ENCODE results near the gene SSTR3.
"Not testable (repeated sequence)": the region's sequence is repeated elsewhere in the genome, so short reads cannot be mapped to it uniquely, and the experiment has no call there.

Gene SSTR3

DNA sequence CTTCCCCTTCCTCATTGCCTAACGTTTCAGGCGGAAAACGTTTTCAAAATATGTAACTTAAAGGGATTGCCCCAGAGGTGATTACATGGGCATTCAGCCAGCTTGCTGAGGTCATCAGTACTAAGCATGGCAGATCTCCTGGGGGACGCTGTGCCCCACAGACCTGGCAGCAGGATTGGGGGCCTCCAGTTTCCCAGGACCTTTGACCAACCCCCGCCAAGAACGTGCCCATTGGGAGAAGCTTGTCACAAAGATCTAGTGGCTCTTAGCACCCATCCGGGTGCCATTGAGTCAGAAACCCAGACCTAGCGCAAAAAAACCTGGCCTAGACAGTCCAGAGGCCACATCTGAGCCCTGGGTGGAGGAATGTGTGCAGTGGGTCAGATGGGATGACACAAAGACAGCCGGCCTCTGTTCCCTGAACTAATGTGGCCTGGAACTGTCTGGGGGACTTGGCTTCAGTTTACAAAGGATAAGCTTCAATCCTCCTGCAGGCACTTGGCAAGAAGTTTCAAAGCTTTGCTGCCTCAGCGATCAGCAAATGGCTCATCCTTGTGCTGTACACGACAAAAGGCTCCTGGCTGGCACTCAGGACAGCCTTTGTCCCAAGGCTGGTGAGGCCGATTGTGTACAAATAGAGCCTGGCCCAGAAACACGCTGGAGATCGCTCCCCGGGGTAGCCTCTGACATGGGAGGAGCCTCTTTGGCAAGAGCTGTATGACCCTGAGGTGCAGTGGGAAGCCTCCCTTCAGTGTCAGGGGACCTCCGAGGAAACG, 33.7 kb downstream of the SSTR3 start:
- no peak overlapping the region for H3K9ac ChIP-seq (ENCODE audit: low read length)
- no peaks in the 10 kb centered on the region for H3K9me3 ChIP-seq (ENCODE audit: low read length)
- H3K4me1 ChIP-seq (ENCODE audit: insufficient read depth, low read length): peaks cover 33% of the 10 kb centered on the region
- no peak overlapping the region for H3K4me3 ChIP-seq (ENCODE audit: low read depth in 1 of 2, low read length in 2 of 2)
- H3K27me3 ChIP-seq (ENCODE audit: control insufficient read depth in 1 of 2, insufficient read depth in 2 of 2, low read length in 2 of 2): no peaks in the 10 kb centered on the region
- H3K27ac ChIP-seq (ENCODE audit: low read depth, low read length): no peak overlapping the region
- H3K36me3 ChIP-seq (ENCODE audit: insufficient read depth, low read length): no peaks in the 10 kb centered on the region

DNA sequence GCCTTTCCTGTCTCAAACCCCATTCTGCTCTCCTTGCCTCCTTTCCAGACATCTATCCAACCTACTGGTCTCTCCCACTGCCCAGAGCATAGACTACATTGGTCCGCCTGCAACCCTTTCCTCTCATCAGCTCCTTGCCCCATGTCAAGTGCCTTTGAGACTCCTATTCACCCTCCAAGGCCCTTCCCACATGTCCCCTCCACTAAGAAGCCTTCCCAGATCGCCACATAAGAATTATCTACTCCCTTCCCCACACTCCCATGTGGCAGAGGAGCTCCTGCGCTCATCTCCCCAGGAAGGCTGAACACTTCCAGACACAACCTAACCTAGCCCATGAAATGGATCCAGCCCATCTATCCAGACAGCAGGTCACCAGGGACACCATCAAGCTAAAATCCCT, 34.5 kb downstream of the SSTR3 start:
- Histone ChIP-seq H3K27me3 (ENCODE audit: control insufficient read depth in 1 of 2, insufficient read depth in 2 of 2, low read length in 2 of 2) (no peaks in the 10 kb centered on the region), H3K9me3 (ENCODE audit: low read length) (no peaks in the 10 kb centered on the region), H3K27ac (ENCODE audit: low read depth, low read length) (no peak overlapping the region), H3K36me3 (ENCODE audit: insufficient read depth, low read length) (no peaks in the 10 kb centered on the region), H3K9ac (ENCODE audit: low read length) (no peak overlapping the region), H3K4me1 (ENCODE audit: insufficient read depth, low read length) (peaks cover 33% of the 10 kb centered on the region), H3K4me3 (ENCODE audit: low read depth in 1 of 2, low read length in 2 of 2) (no peak overlapping the region)

DNA sequence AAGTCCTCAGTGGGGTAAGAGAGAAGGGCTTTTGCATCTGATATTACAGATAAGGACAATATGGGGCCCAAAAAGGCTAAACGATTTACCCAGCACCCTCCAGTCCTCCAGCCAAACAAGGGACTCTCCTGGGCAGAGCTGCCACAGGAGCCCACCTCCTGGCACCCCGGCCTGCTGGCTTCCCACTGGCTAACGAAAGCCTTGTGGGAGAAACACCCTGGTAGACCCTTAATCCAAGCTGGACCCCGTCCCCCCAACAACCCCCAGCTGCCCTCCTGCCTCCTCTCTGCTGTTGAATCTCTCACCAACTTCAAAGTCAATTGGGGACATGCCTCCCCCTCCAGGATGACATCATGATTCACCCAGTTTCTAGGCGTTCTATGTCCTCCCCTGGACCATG, 35.1 kb downstream of the SSTR3 start:
- Histone ChIP-seq H3K36me3 (ENCODE audit: insufficient read depth, low read length) (no peaks in the 10 kb centered on the region), H3K4me1 (ENCODE audit: insufficient read depth, low read length) (peaks cover 33% of the 10 kb centered on the region), H3K9me3 (ENCODE audit: low read length) (no peaks in the 10 kb centered on the region), H3K27ac (ENCODE audit: low read depth, low read length) (no peak overlapping the region), H3K4me3 (ENCODE audit: low read depth in 1 of 2, low read length in 2 of 2) (no peak overlapping the region), H3K27me3 (ENCODE audit: control insufficient read depth in 1 of 2, insufficient read depth in 2 of 2, low read length in 2 of 2) (no peaks in the 10 kb centered on the region), H3K9ac (ENCODE audit: low read length) (no peak overlapping the region)

GRCh38 chr22:37176464-37177061, 35.7 kb downstream of the SSTR3 start:
- Histone ChIP-seq H3K36me3 (ENCODE audit: insufficient read depth, low read length) (no peaks in the 10 kb centered on the region), H3K9ac (ENCODE audit: low read length) (no peak overlapping the region), H3K9me3 (ENCODE audit: low read length) (no peaks in the 10 kb centered on the region), H3K4me3 (ENCODE audit: low read depth in 1 of 2, low read length in 2 of 2) (peak overlapping the region; percentile 8 to 12), H3K27me3 (ENCODE audit: control insufficient read depth in 1 of 2, insufficient read depth in 2 of 2, low read length in 2 of 2) (no peaks in the 10 kb centered on the region), H3K4me1 (ENCODE audit: insufficient read depth, low read length) (peaks cover 33% of the 10 kb centered on the region), H3K27ac (ENCODE audit: low read depth, low read length) (no peak overlapping the region)

DNA sequence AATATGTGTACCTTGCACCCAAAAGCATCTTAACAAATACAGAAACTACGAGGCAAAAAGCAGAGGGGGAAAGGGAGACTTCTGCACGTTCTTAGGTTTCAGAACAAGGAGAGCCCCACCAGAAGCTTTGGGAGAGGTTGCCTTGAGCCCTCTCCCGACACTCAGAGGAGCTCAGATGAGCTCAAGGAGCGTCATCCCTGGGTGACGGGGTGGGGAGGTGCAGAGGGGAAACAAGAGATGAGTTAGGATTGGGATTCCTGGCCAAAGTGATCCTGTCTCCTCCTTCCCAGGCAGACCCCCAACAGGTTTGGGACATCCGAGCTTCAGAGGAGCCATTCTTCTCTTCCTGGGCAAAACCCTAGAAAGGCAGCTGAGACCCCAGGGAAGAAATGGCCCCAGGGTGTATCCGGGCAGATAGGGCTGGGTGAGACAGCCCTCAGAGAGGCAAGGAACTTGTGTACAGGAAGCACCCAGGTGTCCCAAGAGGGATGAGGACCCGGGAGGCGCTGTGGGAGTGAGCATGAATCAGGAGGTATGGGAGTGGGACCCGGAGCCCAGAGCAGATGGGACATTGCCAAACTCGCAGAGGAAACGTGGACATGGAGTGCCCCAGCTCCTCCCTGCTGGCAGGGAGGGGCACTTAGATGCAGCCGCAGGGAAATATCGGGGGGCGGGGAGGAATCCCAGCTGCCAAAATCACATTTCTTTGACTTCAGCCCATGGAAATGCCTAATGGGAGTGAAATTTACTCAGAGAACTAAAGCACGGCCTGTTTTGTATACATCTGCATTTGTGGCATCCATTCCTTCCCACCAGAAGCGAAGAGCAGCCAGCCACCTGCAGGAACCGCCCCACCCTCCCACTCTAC, 36.6 kb downstream of the SSTR3 start:
- no peak overlapping the region for H3K27ac ChIP-seq (ENCODE audit: low read depth, low read length)
- H3K9me3 ChIP-seq (ENCODE audit: low read length): no peaks in the 10 kb centered on the region
- no peaks in the 10 kb centered on the region for H3K36me3 ChIP-seq (ENCODE audit: insufficient read depth, low read length)
- H3K27me3 ChIP-seq (ENCODE audit: control insufficient read depth in 1 of 2, insufficient read depth in 2 of 2, low read length in 2 of 2): no peaks in the 10 kb centered on the region
- H3K9ac ChIP-seq (ENCODE audit: low read length): no peak overlapping the region
- H3K4me1 ChIP-seq (ENCODE audit: insufficient read depth, low read length): peaks cover 33% of the 10 kb centered on the region
- peak overlapping the region in 1 of 2 donors; percentile 12 for H3K4me3 ChIP-seq (ENCODE audit: low read depth in 1 of 2, low read length in 2 of 2)

DNA sequence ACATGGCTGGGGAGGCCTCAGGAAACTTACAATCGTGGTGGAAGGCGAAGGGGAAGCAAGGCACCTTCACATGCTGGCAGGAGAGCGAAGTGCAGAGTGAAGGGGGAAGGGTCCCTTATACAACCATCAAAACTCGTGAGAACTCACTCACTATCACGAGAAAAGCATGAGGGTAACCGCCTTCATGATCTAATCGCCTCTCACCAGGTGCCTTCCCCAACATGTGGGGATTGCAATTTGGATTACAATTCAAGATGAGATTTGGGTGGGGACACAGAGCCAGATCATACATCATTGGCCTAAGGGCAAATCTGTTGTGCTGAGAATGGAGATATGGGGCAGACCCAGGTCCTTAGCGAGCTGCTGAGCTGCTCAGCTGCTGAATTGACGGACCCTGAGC, 37.3 kb downstream of the SSTR3 start:
- no peak overlapping the region for H3K9ac ChIP-seq (ENCODE audit: low read length)
- no peak overlapping the region for H3K27ac ChIP-seq (ENCODE audit: low read depth, low read length)
- H3K27me3 ChIP-seq (ENCODE audit: control insufficient read depth in 1 of 2, insufficient read depth in 2 of 2, low read length in 2 of 2): no peaks in the 10 kb centered on the region
- peaks cover 33% of the 10 kb centered on the region for H3K4me1 ChIP-seq (ENCODE audit: insufficient read depth, low read length)
- no peaks in the 10 kb centered on the region for H3K9me3 ChIP-seq (ENCODE audit: low read length)
- no peak overlapping the region for H3K4me3 ChIP-seq (ENCODE audit: low read depth in 1 of 2, low read length in 2 of 2)
- no peaks in the 10 kb centered on the region for H3K36me3 ChIP-seq (ENCODE audit: insufficient read depth, low read length)

DNA sequence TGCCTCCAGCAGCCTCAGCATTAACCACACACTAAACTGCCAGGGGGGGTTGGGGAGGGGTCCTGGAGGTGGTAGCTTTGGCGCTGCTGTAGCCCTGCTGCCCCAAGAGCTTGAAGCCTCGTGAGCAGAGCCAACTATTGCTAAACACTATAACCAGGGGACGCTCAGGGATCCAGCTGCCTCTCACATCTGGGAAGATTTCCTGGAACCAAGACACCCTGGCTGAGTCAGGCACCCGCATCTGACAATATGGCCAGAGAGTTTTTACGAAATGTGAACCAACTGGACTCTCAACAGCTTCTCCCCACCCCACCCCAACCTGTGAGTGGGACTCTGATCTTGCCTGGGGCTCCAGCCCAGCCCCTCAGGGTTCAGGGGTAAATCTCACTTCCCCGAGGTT, 38.6 kb downstream of the SSTR3 start:
- H3K4me1 ChIP-seq (ENCODE audit: insufficient read depth, low read length): peaks cover 30% of the 10 kb centered on the region
- H3K27ac ChIP-seq (ENCODE audit: low read depth, low read length): no peak overlapping the region
- H3K36me3 ChIP-seq (ENCODE audit: insufficient read depth, low read length): no peaks in the 10 kb centered on the region

DNA sequence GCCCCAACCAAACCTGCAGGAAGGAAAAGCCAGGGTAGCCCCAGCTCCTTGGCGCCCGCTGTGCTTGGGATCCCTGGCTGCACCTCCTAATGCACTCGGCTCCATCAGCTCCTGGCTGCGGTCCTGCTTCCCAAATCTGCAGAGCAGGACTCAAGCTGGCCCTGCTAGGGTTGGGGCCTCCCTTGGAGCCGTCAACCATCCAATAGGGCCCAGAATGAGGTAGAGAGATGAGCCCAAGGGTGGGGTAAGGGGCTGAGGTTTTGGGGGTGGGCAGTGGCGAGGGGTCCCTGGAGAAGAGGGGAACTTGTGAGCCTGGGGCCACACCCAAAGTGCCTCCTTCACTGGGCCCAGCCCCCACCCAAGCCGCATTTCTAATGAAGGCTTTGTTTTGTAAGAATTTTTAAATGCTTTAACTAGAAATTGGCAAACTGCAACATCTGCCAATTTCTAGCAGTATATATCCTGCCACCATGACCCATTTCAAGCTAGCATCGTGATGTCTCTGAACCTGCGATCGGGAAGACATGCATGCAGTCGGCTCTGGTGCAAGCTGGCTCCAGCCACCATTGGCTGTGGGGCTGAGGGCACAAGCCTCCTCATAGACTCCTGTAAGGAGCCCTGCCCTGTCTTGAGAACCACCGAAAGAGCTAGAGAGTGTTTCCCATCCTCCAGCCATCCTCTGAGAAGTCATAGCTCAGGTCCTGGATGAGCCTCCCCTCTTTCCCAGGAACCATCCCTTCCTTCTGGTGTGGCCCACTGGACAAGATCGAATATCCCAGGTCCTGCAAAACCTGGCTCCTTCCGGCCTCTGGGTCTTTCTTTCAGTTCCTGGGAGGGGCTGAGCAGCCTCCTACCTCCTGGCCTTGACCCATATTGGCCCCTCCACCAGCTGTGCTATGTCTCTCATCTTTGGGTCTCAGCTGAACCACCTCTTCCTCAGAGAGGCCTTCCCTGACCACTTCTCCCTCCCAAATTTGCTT, 39.7 kb downstream of the SSTR3 start:
- H3K9me3 ChIP-seq (ENCODE audit: low read length): no peaks in the 10 kb centered on the region
- no peak overlapping the region for H3K27ac ChIP-seq (ENCODE audit: low read depth, low read length)
- H3K9ac ChIP-seq (ENCODE audit: low read length): no peak overlapping the region
- peaks cover 19% of the 10 kb centered on the region for H3K4me1 ChIP-seq (ENCODE audit: insufficient read depth, low read length)
- H3K27me3 ChIP-seq (ENCODE audit: control insufficient read depth in 1 of 2, insufficient read depth in 2 of 2, low read length in 2 of 2): no peaks in the 10 kb centered on the region
- no peak overlapping the region for H3K4me3 ChIP-seq (ENCODE audit: low read depth in 1 of 2, low read length in 2 of 2)
- no peaks in the 10 kb centered on the region for H3K36me3 ChIP-seq (ENCODE audit: insufficient read depth, low read length)

More for the DNA sequence above, 38.6 kb downstream of the SSTR3 start:
- H3K27me3 ChIP-seq (ENCODE audit: control insufficient read depth in 1 of 2, insufficient read depth in 2 of 2, low read length in 2 of 2): no peaks in the 10 kb centered on the region
- H3K9ac ChIP-seq (ENCODE audit: low read length): no peak overlapping the region
- no peaks in the 10 kb centered on the region for H3K9me3 ChIP-seq (ENCODE audit: low read length)
- H3K4me3 ChIP-seq (ENCODE audit: low read depth in 1 of 2, low read length in 2 of 2): no peak overlapping the region

- peaks cover 11% of the 10 kb centered on the region for H3K4me1 ChIP-seq (ENCODE audit: insufficient read depth, low read length)
- H3K27ac ChIP-seq (ENCODE audit: low read depth, low read length): no peak overlapping the region
- no peaks in the 10 kb centered on the region for H3K9me3 ChIP-seq (ENCODE audit: low read length)
Measured at GRCh38 chr22:37171662-37172061, 40.6 kb downstream of the SSTR3 start.

GRCh38 chr22:37170689-37171405, 41.4 kb downstream of the SSTR3 start:
- not testable (repeated sequence) for H3K27ac ChIP-seq (ENCODE audit: low read depth, low read length); H3K4me1 ChIP-seq (ENCODE audit: insufficient read depth, low read length); H3K27me3 ChIP-seq (ENCODE audit: control insufficient read depth in 1 of 2, insufficient read depth in 2 of 2, low read length in 2 of 2); H3K9ac ChIP-seq (ENCODE audit: low read length); H3K4me3 ChIP-seq (ENCODE audit: low read depth in 1 of 2, low read length in 2 of 2); H3K36me3 ChIP-seq (ENCODE audit: insufficient read depth, low read length); H3K9me3 ChIP-seq (ENCODE audit: low read length)

More at GRCh38 chr22:37171662-37172061, 40.6 kb downstream of the SSTR3 start:
- Histone ChIP-seq H3K36me3 (ENCODE audit: insufficient read depth, low read length) (no peaks in the 10 kb centered on the region), H3K4me3 (ENCODE audit: low read depth in 1 of 2, low read length in 2 of 2) (no peak overlapping the region), H3K27me3 (ENCODE audit: control insufficient read depth in 1 of 2, insufficient read depth in 2 of 2, low read length in 2 of 2) (no peaks in the 10 kb centered on the region), H3K9ac (ENCODE audit: low read length) (no peak overlapping the region)
